Camera-type eye (tissue), 1 donor: Measurements from ENCODE around the gene LYSMD1. TPM values are rescaled to one million over a fixed set of nuclear protein-coding genes. Genes with fewer than 3 reads are reported as not detected.

Experiments
- total RNA-seq: library from RNA; depleted of rRNA; stranded (reverse); fragments of >200 nt; gene quantifications from one replicate; pipeline ENCODE4 v1.2.3, GENCODE V29; 2014

LYSMD1 gene, protein sequence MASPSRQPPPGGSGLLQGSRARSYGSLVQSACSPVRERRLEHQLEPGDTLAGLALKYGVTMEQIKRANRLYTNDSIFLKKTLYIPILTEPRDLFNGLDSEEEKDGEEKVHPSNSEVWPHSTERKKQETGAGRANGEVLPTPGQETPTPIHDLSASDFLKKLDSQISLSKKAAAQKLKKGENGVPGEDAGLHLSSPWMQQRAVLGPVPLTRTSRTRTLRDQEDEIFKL
- total RNA-seq, result 19.3 TPM

GRCh38 chr1:151165738-151166504 is at the start of gene LYSMD1, which contains the start of gene SCNM1:
LYSMD1 (minus strand) TSS chr1:151165902; CDS start chr1:151165258, 644 bp downstream.
SCNM1 (plus strand) TSS chr1:151166144; CDS start chr1:151166153, 9 bp downstream.

GRCh38 chr1:151198254-151199127 is 32.8 kb upstream of the LYSMD1 start, which contains the start of gene PIP5K1A:
PIP5K1A (plus strand) TSS chr1:151198552; CDS start chr1:151198997, 445 bp downstream.

DNA sequence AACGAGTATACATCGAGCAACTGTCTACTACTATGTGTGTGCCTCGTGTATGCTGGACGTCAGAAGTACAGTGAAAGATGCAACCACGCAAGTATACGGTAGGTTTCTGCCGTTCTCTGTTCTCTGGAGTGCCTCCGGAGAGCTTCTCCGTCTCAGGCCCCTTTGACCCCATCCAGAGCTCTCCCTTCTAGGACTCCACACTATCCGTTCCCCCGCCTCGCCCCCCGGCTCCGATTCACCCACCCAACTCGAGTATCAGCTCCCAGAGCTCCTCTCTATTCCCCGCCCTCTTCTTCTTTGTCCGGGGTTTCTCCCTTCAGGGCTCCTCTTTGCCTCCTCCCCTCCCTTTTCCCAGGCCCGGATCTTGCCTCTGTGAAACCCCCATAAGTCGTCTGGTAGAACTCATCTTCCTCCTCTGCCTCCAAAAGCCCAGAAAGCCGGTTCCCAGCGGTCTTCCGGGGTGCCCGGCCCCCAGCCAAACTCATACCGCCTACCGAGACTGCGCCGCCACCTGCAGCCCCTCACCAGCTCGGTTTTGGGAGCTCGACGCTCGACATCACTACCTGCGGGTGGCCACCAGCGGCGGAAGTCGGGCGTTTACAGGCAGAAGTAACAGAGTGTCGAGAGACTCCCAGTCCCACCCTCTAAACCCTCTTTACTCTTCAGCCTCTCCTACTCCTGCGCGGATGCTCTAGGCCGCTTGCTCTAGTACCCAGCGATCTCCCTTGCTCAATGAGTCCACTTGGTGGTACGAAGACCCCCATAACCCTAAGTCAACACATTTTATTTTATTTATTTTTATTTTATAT is 24.1 kb upstream of the LYSMD1 start, which contains the start of gene VPS72:
Gene VPS72 (minus strand): TSS at position 561 of the 809 bp plus-strand sequence. CDS start 76 bp downstream, at position 485.

DNA sequence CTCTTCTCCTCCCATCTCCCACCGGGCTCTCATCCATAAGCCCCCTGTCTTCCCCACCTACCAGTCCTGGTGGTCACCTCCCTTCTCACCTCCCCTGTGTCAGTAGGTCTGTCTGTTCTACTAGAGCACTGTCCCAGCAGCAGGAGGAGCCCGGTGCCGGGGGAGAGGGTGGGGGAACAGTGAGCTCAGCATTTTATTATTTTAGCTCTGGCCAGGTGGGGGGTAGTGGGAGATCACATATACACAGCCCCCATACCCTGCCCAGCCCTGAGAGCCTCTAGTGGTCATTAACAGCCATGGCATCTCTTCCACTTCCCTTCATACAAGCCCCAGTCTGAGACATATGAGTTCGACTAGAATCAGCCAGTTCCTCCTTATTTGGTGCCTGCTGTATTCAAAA is 10.2 kb upstream of the LYSMD1 start, which contains the start of gene TMOD4:
Gene TMOD4 (minus strand): TSS at position 119 of the 400 bp plus-strand sequence. CDS start 1,106 bp downstream, outside the sequence.

DNA sequence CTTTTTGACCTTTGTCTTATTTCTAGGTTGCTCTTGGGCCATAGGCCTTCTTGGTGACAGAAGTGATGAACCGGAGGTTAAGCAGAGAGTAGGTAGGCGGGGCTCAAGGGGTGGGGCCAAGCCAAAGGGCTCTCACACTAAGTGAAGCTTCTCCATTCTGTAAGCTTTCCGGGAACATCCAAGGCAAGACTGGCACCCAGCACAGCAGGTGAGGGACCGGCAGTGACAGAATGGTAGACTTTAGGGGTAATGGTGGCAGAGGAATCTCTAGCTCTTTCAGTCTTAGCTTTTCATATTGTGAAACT is 9.2 kb downstream of the LYSMD1 start, which contains the start of gene TNFAIP8L2:
Gene TNFAIP8L2 (plus strand): TSS at position 135 of the 305 bp plus-strand sequence. CDS start 2,049 bp downstream, outside the sequence.

DNA sequence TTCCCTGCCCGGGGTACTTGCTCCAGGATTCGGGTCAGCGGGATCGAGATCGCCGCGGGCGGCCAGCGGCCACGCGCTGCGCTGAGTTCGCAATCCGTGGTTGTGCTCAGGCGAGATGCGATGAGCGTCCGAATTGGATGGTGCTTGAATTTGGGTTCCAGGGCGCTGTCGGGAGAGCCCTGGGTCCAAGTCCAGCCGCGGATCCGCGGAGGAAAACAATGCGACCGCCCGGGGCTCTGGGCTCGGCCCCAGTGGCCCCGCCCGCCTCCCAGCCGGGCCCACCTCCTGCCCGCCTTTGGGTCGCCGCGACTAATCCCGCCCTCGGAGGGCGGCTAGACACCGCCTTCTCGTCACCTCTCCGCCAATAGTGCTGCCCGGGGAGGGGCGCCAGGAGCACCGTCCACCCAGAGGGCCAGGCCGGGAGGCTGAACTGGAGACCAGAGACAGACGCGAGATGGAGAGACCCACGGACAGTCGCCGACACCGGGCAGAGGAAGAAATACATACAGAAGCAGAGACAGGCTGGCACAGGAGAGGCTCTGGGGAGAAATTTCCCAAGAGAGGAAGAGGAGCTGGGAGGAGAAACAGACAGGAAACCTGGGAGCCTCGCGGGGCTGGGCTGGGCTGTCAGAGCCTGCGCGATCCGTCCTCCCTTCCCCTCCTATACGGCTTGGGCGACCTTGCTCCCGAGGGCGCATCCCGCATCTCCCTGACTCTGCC is 19.1 kb downstream of the LYSMD1 start, which contains the start of gene SEMA6C:
Gene SEMA6C (minus strand): TSS at position 220 of the 720 bp plus-strand sequence. CDS start 4,010 bp downstream, outside the sequence.

Other genes with a start within 250 kb of the LYSMD1 start
- gene SETDB1, start 239.5 kb downstream of the LYSMD1 start, total RNA-seq, result 73.4 TPM
- gene CERS2, start 191.1 kb downstream of the LYSMD1 start, total RNA-seq, result 62.3 TPM
- 0.55 TPM for gene ANXA9, start 183.6 kb downstream of the LYSMD1 start, total RNA-seq
- gene MINDY1, start 159.0 kb downstream of the LYSMD1 start, total RNA-seq, result 24.8 TPM
- gene PRUNE1, start 157.5 kb downstream of the LYSMD1 start, total RNA-seq, result 26.1 TPM
- gene BNIPL, start 129.3 kb downstream of the LYSMD1 start, total RNA-seq, result 9.5 TPM
- 8.9 TPM for gene C1orf56, start 118.2 kb downstream of the LYSMD1 start, total RNA-seq
- gene CDC42SE1, start 106.3 kb downstream of the LYSMD1 start, total RNA-seq, result 44.4 TPM
- gene MLLT11, start 105.5 kb downstream of the LYSMD1 start, total RNA-seq, result 15.3 TPM
- 25.1 TPM for gene GABPB2, start 95.1 kb downstream of the LYSMD1 start, total RNA-seq
- gene SEMA6C, start 19.3 kb downstream of the LYSMD1 start, total RNA-seq, result 42.6 TPM
- gene TNFAIP8L2, start 9.3 kb downstream of the LYSMD1 start, total RNA-seq, result 1.9 TPM
- 16.5 TPM for gene SCNM1, start 242 bp upstream of the LYSMD1 start, total RNA-seq
- not detected for gene TMOD4, start 10.1 kb upstream of the LYSMD1 start, total RNA-seq
- gene VPS72, start 24.3 kb upstream of the LYSMD1 start, total RNA-seq, result 52.3 TPM
- 117 TPM for gene PIP5K1A, start 32.6 kb upstream of the LYSMD1 start, total RNA-seq
- 101 TPM for gene PSMD4, start 88.8 kb upstream of the LYSMD1 start, total RNA-seq
- gene ZNF687, start 116.4 kb upstream of the LYSMD1 start, total RNA-seq, result 46.3 TPM
- 59.9 TPM for gene PI4KB, start 161.5 kb upstream of the LYSMD1 start, total RNA-seq
- 34.7 TPM for gene RFX5, start 181.3 kb upstream of the LYSMD1 start, total RNA-seq
- 30.8 TPM for gene SELENBP1, start 206.8 kb upstream of the LYSMD1 start, total RNA-seq
- 169 TPM for gene PSMB4, start 233.7 kb upstream of the LYSMD1 start, total RNA-seq